Heart left ventricle (tissue), 13 donors: ENCODE results near the gene MEF2A.

ENCODE experiments used
- POLR2A ChIP-seq, 2 donors: fragments of 450-650 bp; IDR thresholded peaks; one replicate each; pipeline ENCODE4 v1.6.1; 2017; ENCODE audit warnings: antibody characterized with exemption in 2 of 2, mild to moderate bottlenecking in 2 of 2, moderate library complexity in 2 of 2
- TF ChIP-seq, protein P1 (sequence below), 12 donors: fragments of 200-600 bp; sonication (generic) in 4 of 12; IDR thresholded peaks; one replicate each; pipeline versions ENCODE4 v1.5.0 to v1.8.0; 2018 to 2022; ENCODE audit warnings: antibody characterized with exemption in 12 of 12, mild to moderate bottlenecking in 5 of 12
- donor health status: ischemic (EF 13 %, LVEDD 7.1; RV severe dilation, severe dysfunction).
- donor health status: DM: no; HTN: yes; CAD: no.
- donor health status: DM: no; HTN: no; CAD: no.
- donor health status: ischemic (EF 25% LVEDD 6.9; RV normal size, moderate dysfunction).
- donor health status: ischemic (EF 25% LVEDD 5.7; RV mildly dilated, moderate dysfunction).
- donor health status: ischemic (EF 35%, LVEDD 5.7; RV mildly dilated, moderate dysfunction).
- donor health status: nonischemic (EF 11% LVEDD 7.7; RV severe dilation, severe dysfunction).
- donor health status: DM: yes; HTN: yes; CAD: no.
- donor health status: PGD.
- donor health status: ischemic (EF 29% LVEDD 5.4; RV normal size, mild dysfunction).
- donor health status: nonischemic (EF 23%, LVEDD 6.1; RV moderate dilation, normal function).

DNA sequence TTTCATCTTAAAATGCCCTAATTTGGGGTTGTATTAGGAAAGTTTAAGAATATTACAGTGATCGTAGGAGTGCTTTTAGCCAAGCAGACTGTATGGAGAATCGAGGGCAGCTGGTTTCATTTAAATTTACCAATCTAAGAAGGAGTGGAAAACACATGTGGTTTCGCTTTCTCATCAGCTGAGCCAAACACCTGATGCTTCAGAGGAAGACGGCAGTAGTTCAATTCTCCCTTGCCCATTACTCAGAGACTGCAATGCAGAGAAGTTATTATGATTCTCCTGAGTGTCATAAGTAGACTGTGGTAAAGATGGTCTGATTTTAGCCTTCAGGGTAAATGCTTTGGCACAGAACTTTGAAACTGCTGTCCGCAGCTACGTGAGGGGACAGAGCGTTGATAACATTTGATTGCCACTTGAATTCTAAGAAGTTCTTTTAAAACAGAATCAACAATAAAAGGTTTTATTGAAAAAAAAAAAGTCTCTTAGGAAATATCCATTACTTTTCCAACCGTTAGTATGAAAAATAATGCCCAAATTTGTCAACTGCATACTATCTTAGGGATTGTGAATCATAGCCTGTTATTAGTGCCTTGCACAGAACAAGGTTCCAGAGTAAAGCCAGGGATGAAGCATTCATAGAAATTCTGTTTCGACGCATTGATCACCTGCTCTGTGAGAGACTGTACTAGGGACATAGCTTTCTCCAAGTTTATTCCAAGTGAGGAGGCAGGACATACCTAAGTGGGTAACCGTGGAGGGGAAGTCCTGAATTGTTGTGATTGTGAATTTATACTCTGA, 141.9 kb downstream of the MEF2A start:
- TF ChIP-seq, protein P1, sequence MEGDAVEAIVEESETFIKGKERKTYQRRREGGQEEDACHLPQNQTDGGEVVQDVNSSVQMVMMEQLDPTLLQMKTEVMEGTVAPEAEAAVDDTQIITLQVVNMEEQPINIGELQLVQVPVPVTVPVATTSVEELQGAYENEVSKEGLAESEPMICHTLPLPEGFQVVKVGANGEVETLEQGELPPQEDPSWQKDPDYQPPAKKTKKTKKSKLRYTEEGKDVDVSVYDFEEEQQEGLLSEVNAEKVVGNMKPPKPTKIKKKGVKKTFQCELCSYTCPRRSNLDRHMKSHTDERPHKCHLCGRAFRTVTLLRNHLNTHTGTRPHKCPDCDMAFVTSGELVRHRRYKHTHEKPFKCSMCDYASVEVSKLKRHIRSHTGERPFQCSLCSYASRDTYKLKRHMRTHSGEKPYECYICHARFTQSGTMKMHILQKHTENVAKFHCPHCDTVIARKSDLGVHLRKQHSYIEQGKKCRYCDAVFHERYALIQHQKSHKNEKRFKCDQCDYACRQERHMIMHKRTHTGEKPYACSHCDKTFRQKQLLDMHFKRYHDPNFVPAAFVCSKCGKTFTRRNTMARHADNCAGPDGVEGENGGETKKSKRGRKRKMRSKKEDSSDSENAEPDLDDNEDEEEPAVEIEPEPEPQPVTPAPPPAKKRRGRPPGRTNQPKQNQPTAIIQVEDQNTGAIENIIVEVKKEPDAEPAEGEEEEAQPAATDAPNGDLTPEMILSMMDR (IDR thresholded peaks at IDR 0.05): no peak
- no peak for TF ChIP-seq POLR2A (IDR thresholded peaks at IDR 0.05)
